ENCODE data around the gene TOR2A.

TOR2A gene

DNA sequence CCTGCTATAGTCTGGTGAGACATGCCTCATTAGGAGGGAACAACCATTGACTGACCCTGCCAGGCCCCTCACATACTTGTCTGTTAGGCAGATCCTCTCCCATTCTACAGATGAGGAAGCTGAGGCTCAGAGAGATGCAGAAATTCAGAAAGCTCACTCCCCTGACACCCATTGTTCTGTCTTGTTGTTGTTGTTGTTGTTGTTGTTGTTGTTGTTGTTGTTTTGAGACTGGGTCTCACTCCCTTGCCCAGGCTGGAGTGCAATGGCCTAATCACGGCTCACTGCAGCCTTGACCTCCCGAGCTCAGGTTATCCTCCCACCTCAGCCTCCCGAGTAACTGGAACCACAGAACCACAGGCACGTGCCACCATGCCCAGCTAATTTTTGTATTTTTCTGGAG is 41.4 kb downstream of the TOR2A start:
- DNase-seq = no peak

DNA sequence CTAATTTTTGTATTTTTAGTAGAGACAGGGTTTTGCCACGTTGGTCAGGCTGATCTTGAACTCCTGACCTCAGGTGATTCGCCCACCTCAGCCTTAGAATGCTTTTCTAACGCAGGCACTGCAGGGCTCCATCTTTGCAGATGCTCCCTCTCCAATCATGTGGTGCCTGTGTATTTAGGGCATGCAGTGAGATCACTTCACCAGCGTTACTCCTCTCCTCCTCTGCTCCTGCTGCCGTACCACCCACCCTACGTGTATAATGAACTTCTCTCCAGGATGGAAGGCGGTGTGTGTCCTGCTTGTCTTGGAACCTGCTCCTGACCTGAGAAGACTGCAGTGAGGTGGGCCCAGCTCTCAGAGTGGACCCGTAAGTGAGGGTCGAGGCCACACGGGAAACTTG is 42.0 kb downstream of the TOR2A start:
- no peak for DNase-seq

DNA sequence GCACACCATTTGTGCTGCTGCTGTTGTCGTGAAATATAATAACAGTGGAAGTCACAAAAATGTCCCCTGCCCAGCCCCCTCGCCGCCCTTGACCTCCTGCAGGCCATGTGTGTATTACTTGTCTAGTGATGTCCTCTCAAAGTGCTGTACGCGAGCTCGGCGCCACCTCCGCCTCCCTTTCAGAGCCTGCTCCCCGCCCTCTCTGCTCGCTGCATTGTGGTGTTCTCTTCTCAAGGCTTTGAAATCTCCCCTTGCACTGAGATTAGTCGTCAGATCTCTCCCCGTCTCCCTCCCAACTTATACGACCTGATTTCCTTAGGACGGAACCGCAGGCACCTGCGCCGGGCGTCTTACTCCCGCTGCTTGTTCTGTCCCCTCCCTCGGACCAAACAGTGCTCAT is 43.0 kb downstream of the TOR2A start:
- no peak for DNase-seq

DNA sequence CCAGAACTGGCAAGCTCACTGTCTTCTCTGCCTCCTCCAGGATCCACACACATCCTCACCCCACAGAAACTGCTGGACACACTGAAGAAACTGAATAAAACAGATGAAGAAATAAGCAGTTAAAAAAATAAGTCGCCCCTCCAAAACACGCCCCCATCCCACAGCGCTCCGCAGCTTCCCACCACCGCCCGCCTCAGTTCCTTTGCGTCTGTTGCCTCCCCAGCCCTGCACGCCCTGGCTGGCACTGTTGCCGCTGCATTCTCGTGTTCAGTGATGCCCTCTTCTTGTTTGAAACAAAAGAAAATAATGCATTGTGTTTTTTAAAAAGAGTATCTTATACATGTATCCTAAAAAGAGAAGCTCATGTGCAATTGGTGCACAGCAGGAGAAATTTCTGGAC is 44.4 kb downstream of the TOR2A start:
- DNase-seq = no peak

DNA sequence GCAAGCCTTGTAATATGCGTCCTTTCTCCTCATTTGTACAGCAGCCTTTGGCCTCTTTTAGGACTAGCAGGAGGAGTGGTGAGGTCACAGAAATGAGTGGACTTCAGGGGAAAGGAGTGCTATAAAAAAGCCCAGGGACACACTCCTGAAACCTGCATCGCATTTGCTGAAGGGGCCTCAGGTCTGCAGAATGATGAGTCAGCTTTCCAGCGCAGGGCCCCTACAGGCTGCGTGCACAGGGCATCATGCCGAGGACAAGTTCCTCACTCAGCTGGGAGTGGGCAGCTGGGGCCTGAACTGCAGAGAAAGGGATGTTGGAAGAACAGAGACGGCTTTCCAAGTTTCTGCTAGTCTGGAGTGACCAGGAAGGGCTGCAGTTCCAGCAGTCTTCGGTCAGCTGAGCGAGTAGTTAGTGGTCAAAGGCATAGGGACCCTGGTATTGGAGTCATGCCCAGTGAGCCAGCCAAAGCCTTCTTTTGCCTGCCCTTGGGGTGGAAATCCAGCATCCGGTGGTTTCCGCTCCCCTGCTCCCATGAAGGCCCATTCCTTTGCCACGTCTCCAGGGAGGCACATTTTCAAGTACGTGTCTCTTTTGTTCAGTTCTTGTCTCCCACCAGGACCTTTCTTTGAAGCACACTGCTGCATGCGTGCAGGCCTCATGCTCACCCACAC is 45.6 kb downstream of the TOR2A start:
- DNase-seq = no peak

DNA sequence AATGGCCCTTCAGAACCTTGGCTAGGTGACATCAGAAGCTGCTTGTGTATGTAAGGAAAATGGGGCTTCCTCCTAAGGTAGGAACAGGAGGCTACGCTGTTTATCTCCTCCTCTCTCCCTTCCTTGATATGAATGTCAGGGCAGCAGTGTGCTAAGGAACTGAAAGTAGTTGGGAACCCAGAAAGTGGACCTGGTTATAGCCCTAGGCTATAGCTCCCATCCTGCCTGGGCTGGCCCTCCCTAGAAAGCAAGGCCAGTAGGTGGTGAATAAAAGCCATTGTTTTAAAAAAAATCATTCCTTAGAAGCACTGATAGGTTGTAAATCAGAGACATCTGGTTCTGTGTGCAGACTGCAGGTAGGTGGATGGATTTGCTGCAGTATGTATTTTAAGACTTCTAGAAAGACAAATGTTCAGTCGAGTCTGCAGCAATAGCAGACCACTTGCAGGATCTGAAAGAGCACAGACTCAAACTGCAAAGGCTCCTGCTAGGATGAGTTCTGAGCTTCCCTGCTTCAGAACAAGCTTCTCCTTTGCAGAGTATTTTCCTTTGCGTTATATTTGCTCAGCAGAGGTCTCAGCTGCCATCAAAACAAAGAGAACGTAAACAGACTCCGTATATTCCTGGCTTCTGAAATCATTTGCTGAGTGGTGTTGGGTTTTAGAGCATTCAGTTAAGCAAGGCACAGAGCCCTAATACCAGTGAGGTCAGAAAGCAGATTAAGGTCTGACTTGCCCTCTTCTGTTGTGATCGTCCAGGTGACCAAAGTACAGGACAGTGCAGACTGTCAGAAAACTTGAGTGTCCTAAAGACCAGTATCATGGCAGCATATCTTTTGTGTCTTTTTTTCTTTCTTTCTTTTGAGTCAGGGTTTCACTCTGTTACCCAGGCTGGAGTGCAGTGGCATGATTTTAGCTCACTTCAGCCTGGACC is 48.4 kb downstream of the TOR2A start:
- DNase-seq = no peak

DNA sequence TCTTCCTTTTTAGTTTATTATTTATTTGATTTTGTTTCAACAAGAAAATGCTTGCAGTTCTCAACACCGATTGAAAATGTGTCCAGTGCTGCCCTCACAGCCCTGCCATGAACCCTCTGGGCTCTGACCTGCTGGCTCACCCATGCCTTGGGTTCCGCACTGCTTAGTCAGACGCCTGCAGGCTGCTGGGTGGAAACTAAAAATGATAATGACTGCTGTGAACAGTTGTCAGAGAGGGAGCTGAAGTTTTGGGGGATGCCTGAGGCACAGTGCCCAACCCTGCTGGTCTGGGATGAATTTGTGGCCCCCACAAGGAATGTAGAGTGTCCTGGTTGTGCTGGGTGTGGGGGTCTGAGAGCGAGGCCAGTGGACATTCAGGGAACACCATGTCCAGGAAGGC is 50.5 kb downstream of the TOR2A start:
- DNase-seq = no peak

DNA sequence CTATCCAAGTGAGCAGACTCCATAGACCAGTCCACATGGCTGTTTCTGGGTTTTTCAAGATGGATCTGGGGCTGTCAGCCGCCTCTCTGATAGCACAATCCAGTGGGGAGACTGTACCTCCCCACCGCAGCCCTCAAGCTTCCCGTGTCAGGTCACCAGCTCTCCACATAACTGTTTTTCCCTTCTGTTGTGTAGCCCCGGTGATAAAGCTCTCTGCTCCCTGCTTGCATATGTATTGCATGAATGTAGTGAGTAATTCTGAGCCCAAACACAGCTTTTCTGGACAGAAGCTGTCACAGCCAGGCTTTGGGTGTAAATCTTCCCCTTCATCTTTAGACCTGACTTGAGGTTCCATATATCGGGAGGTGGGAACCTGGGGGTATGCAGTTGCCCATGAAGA is 51.4 kb downstream of the TOR2A start:
- DNase-seq = no peak

DNA sequence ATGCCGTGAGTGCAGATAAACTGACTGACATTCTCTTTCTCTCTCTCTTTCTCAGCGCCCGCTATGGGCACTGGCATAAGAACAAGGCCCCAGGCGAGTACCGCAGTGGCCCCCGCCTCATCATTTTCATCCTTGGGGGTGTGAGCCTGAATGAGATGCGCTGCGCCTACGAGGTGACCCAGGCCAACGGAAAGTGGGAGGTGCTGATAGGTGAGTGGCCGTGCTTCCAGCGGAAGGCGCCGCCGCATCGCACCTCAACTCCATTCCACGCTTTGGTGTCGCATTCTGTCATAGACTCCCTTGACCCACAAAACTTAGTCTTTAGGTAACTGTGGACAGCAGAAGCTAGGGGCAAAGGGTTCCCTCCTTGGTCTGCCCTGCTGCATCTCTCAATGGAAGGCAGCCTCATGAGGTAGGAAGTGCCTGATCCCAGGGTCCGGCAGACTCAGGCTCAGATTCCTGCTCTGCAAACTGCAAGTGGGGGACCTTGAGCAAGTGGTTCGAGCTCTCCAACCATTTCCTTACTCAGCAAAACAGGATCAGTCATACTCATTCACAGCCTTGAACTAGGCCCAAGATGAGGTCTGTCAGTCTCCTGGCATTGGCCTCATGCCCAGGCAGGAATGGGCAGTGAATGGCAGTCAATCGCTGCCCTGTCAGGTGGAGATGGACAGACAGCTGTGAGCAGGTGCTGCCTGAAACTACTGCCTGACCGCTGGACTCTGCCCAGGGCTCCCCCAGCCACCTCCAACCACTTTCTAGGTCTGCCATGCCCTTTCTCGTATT is 52.5 kb downstream of the TOR2A start:
- DNase-seq = no peak

Measured in NCI-H2107 (cell line).